ENCODE data around the gene KCNK10.

- TF ChIP-seq CTCF (IDR thresholded peaks at IDR 0.05) (no peak), EZH2 (IDR thresholded peaks at IDR 0.05; ENCODE audit: borderline replicate concordance, insufficient read depth, low read depth, low read length, poor library complexity, severe bottlenecking) (no peak)
Observed at GRCh38 chr14:88184956-88185355, 138.1 kb downstream of the KCNK10 start.
